SK-N-SH (cell line): ENCODE results near the gene TEX38. TPM values are rescaled to one million over a fixed set of nuclear protein-coding genes. Genes with fewer than 3 reads are reported as not detected.

Experiments
- CTCF ChIA-PET: fragments of 300-600, 350-600 bp; formaldehyde crosslinking; extraction: SDS; loops from one replicate; lab custom pipeline; 2021; lab: Yijun Ruan, JAX
- POLR2A ChIA-PET: fragments of 350-600 bp; sonication (Branson Sonifier 250); formaldehyde crosslinking; extraction: SDS; loops from one replicate; lab custom pipeline; 2020; ENCODE audit warnings: antibody characterized with exemption, inconsistent platforms; lab: Yijun Ruan, JAX
- DNase-seq: peaks from one replicate; pipeline ENCODE4 v3.0.0; 2012
- H2AFZ ChIP-seq: fragments of 200-600 bp; sonication (generic); 2 replicates; pipeline ENCODE4 v1.8.1; 2016; ENCODE audit warnings: antibody characterized with exemption, mild to moderate bottlenecking, low read depth
- H3F3A ChIP-seq: fragments of 200-600 bp; sonication (generic); replicated peaks from 2 replicates; pipeline ENCODE3; 2016; ENCODE audit warnings: antibody characterized with exemption, mild to moderate bottlenecking; ENCODE audit not compliant: insufficient read depth
- H3K27ac ChIP-seq, 2 experiments: fragments of 200-500 bp in 1 of 2; fragments of 200-600 bp in 1 of 2; sonication (Bioruptor generic) in 1 of 2; sonication (generic), shearing (Covaris generic) in 1 of 2; 2 replicates each; pipeline versions ENCODE4 v1.5.1 to v1.6.1; 2014 to 2016; ENCODE audit warnings: low read depth in 2 of 2, inconsistent platforms in 1 of 2, low read length in 1 of 2, mild to moderate bottlenecking in 1 of 2, mixed read lengths in 1 of 2
- H3K27me3 ChIP-seq: fragments of 200-600 bp; sonication (generic), shearing (Covaris generic); 2 replicates; pipeline ENCODE4 v1.6.1; 2016; ENCODE audit warnings: mixed run types; ENCODE audit not compliant: insufficient read depth
- H3K36me3 ChIP-seq, 2 experiments: fragments of 200-500 bp in 1 of 2; fragments of 200-600 bp in 1 of 2; sonication (Bioruptor generic) in 1 of 2; sonication (generic) in 1 of 2; replicated peaks in 1 of 2; 2 replicates each; pipeline versions ENCODE3 to v1.5.1; 2014 to 2016; ENCODE audit warnings: low read length in 1 of 2, mild to moderate bottlenecking in 1 of 2; ENCODE audit not compliant: insufficient read depth in 2 of 2, control insufficient read depth in 1 of 2
- H3K4me1 ChIP-seq, 2 experiments: fragments of 200-500 bp in 1 of 2; fragments of 200-600 bp in 1 of 2; sonication (Bioruptor generic) in 1 of 2; sonication (generic), shearing (Covaris generic) in 1 of 2; 2 replicates each; pipeline versions ENCODE4 v1.5.1 to v1.6.1; 2014 to 2016; ENCODE audit warnings: low read depth in 1 of 2, low read length in 1 of 2, mixed run types in 1 of 2; ENCODE audit not compliant: insufficient read depth in 2 of 2, control insufficient read depth in 1 of 2
- H3K4me2 ChIP-seq: fragments of 200-600 bp; sonication (generic), shearing (Covaris generic); 2 replicates; pipeline ENCODE4 v1.6.1; 2017; ENCODE audit warnings: mixed run types
- H3K4me3 ChIP-seq, 2 experiments: fragments of 200-500 bp in 1 of 2; fragments of 200-600 bp in 1 of 2; sonication (Bioruptor generic) in 1 of 2; sonication (generic), shearing (Covaris generic) in 1 of 2; 2 replicates each; pipeline versions ENCODE4 v1.5.1 to v1.8.1; 2014 to 2016; ENCODE audit warnings: low read depth in 2 of 2, inconsistent platforms in 1 of 2, low read length in 1 of 2, mild to moderate bottlenecking in 1 of 2, mixed read lengths in 1 of 2, moderate library complexity in 1 of 2
- H3K79me2 ChIP-seq: fragments of 200-600 bp; sonication (generic); 2 replicates; pipeline ENCODE4 v1.8.1; 2017; ENCODE audit warnings: mild to moderate bottlenecking; ENCODE audit not compliant: insufficient read depth
- H3K9ac ChIP-seq: fragments of 200-600 bp; sonication (generic); 2 replicates; pipeline ENCODE4 v1.6.1; 2017; ENCODE audit warnings: mixed run types
- H3K9me2 ChIP-seq: fragments of 200-600 bp; sonication (generic); 2 replicates; pipeline ENCODE4 v1.6.1; 2017; ENCODE audit warnings: mixed run types
- H3K9me3 ChIP-seq: fragments of 200-600 bp; sonication (generic); 2 replicates; pipeline ENCODE4 v1.6.1; 2017; ENCODE audit warnings: mixed run types, mild to moderate bottlenecking, moderate library complexity
- H4K20me1 ChIP-seq: fragments of 200-600 bp; sonication (generic); 2 replicates; pipeline ENCODE4 v1.6.1; 2017; ENCODE audit warnings: mild to moderate bottlenecking, mixed run types; ENCODE audit not compliant: insufficient read depth
- FOXJ3 ChIP-seq: sonication (generic); formaldehyde crosslinking; IDR thresholded peaks from 2 replicates; pipeline ENCODE4 v1.5.1; 2020; ENCODE audit warnings: mild to moderate bottlenecking, missing genetic modification reagents
- JUND ChIP-seq: IDR thresholded peaks from 2 replicates; pipeline ENCODE4 v1.4.0; 2012
- MEF2A ChIP-seq: IDR thresholded peaks from 2 replicates; pipeline ENCODE4 v1.4.0; 2012; ENCODE audit warnings: low read depth, borderline replicate concordance
- NFIC ChIP-seq: IDR thresholded peaks from 2 replicates; pipeline ENCODE4 v1.4.0; 2012; ENCODE audit warnings: borderline replicate concordance
- SIN3A ChIP-seq: IDR thresholded peaks from 2 replicates; pipeline ENCODE4 v1.6.1; 2012; ENCODE audit warnings: low read depth, mild to moderate bottlenecking, low read length, moderate library complexity, borderline replicate concordance
- TCF12 ChIP-seq: IDR thresholded peaks from 2 replicates; pipeline ENCODE4 v1.4.0; 2012
- YY1 ChIP-seq: IDR thresholded peaks from 2 replicates; pipeline ENCODE4 v1.4.0; 2012; ENCODE audit warnings: low read depth, mild to moderate bottlenecking
- WGBS: methylation state at CpG from one replicate; pipeline ENCODE4 v1.1.6; 2017; ENCODE audit warnings: low lambda C conversion rate; 5-methylcytosine and 5-hydroxymethylcytosine counted together
- polyA plus RNA-seq, 3 experiments: library from polyadenylated mRNA; depleted of rRNA; stranded (reverse); fragments of >200 nt; gene quantifications; 2 replicates each; pipeline ENCODE4 v1.2.3, GENCODE V29; 2012
- TF ChIP-seq, protein P1 (sequence below): IDR thresholded peaks from 2 replicates; pipeline ENCODE4; 2012
- TF ChIP-seq, protein P2 (sequence below): IDR thresholded peaks from 2 replicates; pipeline ENCODE4 v1.6.1; 2012; ENCODE audit warnings: mild to moderate bottlenecking, low read depth, low read length, moderate library complexity
- TF ChIP-seq, protein P3 (sequence below): IDR thresholded peaks from 2 replicates; pipeline ENCODE4 v1.4.0; 2012; ENCODE audit warnings: low read depth, borderline replicate concordance
- TF ChIP-seq, protein P4 (sequence below): fragments of 150-350 bp; IDR thresholded peaks from 2 replicates; pipeline ENCODE4 v1.6.1; 2017; ENCODE audit warnings: antibody characterized with exemption, low read length, low read depth, borderline replicate concordance

The TEX38 gene
- polyA plus RNA-seq, 1 of the 3 experiments (the other 2 are of a cell fraction) = 0.07 TPM

DNA sequence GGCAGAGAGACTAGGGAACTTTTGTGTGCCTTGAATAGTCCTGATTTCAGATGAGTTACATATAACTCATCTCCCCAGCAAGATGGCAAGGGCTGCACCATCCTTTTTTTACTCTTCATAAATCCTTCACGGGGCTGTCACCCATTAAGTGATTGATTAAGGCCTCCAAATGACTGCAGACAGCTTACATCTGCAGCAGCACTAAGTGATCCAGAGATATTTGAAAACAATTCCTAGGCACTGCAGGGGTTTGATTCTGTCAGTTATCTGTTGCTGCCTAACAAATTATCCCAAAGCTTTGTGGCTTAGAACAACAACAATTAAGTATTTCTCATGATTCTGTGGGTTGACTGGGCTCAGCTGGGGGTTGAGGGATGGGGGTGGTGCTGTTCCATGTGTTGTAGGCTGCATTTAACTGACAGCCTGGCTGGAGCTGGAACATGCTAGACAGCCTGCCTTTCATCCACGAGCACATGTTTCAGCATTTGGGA is 19.3 kb downstream of the TEX38 start:
- WGBS = 100% methylated on average over 1 of the region's 2 CpGs
- CTCF ChIA-PET = interaction anchor here (0.8 to 1.4 kb wide), 2 partner anchors 35 to 350 kb away, joined by 3 read pairs; no protein-coding TSS in a partner anchor
- DNase-seq = no peak

DNA sequence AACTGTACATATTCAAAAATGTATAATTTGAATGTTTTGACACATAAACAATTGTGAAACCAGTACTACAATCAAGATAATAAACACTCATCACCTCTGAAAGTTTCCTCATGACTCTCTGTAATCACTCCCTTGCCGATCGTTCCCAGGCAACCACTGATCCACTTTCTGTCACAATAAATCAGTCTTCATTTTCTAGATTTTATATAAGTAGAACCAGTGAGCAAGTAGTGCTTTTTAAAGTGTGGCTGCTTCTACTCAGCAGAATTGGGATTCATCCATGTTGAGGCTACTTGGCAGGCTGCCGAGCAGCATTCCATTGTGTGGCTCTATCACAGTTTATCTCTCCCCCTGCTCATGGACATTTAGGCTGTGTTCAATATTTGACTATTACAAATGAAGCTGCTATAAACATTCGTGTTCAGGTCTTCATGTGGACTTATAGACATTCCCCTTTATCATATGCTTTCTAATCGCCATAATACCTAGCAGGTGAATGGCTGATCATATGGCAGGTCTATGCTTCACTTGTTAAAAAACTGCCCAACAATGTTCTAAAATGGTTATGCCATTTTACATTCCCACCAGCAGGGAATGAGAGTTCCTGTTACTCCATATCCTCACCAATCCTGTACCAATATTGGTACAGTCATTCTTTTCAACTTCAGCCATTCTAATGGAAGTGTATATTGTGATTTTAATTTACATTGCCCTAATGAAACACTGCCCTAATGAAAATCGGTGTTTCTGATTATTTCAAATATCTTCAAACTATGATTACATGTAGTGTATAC is 20.5 kb downstream of the TEX38 start:
- Histone ChIP-seq H3K4me3 (no peak overlapping the region), H3K4me1 (peaks cover 2 to 40% of the 10 kb centered on the region in 2 experiments; a peak in 3 of 4 replicates), H3K27ac (0 out of 4 replicates have a peak overlapping the region, but pooled peaks of 1 of the 2 experiments have one; percentile 9), H3K36me3 (peaks cover 59 to 77% of the 10 kb centered on the region in 2 experiments), H3K9ac (no peak overlapping the region), H3K27me3 (no peaks in the 10 kb centered on the region), H2AFZ (no peak overlapping the region), H4K20me1 (peaks cover under 1% of the 10 kb centered on the region; the same call in 1 of the 2 replicates), H3F3A (peaks cover 4% of the 10 kb centered on the region), H3K79me2 (peaks cover 18% of the 10 kb centered on the region; the same call in 1 of the 2 replicates), H3K9me2 (no peaks in the 10 kb centered on the region), H3K9me3 (no peaks in the 10 kb centered on the region), H3K4me2 (no peak overlapping the region)
- ChIA-PET CTCF (no interaction called here), POLR2A (no interaction called here)
- no peak for DNase-seq
- 89% methylated on average over 6 of the region's 6 CpGs for WGBS
- TF ChIP-seq NFIC = peak; percentile 21; the same call in 1 of the 2 replicates
- no peak for TF ChIP-seq YY1
- TF ChIP-seq, protein P1, sequence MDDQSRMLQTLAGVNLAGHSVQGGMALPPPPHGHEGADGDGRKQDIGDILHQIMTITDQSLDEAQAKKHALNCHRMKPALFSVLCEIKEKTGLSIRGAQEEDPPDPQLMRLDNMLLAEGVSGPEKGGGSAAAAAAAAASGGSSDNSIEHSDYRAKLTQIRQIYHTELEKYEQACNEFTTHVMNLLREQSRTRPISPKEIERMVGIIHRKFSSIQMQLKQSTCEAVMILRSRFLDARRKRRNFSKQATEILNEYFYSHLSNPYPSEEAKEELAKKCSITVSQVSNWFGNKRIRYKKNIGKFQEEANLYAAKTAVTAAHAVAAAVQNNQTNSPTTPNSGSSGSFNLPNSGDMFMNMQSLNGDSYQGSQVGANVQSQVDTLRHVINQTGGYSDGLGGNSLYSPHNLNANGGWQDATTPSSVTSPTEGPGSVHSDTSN = peak; percentile 44; the same call in 1 of the 2 replicates
- TF ChIP-seq, protein P2, sequence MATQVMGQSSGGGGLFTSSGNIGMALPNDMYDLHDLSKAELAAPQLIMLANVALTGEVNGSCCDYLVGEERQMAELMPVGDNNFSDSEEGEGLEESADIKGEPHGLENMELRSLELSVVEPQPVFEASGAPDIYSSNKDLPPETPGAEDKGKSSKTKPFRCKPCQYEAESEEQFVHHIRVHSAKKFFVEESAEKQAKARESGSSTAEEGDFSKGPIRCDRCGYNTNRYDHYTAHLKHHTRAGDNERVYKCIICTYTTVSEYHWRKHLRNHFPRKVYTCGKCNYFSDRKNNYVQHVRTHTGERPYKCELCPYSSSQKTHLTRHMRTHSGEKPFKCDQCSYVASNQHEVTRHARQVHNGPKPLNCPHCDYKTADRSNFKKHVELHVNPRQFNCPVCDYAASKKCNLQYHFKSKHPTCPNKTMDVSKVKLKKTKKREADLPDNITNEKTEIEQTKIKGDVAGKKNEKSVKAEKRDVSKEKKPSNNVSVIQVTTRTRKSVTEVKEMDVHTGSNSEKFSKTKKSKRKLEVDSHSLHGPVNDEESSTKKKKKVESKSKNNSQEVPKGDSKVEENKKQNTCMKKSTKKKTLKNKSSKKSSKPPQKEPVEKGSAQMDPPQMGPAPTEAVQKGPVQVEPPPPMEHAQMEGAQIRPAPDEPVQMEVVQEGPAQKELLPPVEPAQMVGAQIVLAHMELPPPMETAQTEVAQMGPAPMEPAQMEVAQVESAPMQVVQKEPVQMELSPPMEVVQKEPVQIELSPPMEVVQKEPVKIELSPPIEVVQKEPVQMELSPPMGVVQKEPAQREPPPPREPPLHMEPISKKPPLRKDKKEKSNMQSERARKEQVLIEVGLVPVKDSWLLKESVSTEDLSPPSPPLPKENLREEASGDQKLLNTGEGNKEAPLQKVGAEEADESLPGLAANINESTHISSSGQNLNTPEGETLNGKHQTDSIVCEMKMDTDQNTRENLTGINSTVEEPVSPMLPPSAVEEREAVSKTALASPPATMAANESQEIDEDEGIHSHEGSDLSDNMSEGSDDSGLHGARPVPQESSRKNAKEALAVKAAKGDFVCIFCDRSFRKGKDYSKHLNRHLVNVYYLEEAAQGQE = no peak
- TF ChIP-seq MEF2A = no peak
- TF ChIP-seq FOXJ3 (CRISPR knock-in tag) = no peak
- TF ChIP-seq, protein P3, sequence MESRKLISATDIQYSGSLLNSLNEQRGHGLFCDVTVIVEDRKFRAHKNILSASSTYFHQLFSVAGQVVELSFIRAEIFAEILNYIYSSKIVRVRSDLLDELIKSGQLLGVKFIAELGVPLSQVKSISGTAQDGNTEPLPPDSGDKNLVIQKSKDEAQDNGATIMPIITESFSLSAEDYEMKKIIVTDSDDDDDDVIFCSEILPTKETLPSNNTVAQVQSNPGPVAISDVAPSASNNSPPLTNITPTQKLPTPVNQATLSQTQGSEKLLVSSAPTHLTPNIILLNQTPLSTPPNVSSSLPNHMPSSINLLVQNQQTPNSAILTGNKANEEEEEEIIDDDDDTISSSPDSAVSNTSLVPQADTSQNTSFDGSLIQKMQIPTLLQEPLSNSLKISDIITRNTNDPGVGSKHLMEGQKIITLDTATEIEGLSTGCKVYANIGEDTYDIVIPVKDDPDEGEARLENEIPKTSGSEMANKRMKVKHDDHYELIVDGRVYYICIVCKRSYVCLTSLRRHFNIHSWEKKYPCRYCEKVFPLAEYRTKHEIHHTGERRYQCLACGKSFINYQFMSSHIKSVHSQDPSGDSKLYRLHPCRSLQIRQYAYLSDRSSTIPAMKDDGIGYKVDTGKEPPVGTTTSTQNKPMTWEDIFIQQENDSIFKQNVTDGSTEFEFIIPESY = no peak
- no peak for TF ChIP-seq SIN3A
- TF ChIP-seq, protein P4, sequence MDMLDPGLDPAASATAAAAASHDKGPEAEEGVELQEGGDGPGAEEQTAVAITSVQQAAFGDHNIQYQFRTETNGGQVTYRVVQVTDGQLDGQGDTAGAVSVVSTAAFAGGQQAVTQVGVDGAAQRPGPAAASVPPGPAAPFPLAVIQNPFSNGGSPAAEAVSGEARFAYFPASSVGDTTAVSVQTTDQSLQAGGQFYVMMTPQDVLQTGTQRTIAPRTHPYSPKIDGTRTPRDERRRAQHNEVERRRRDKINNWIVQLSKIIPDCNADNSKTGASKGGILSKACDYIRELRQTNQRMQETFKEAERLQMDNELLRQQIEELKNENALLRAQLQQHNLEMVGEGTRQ = no peak
- TF ChIP-seq TCF12 = no peak

More for the DNA sequence above, 19.3 kb downstream of the TEX38 start:
- Histone ChIP-seq H3K79me2 (peaks cover 18% of the 10 kb centered on the region; the same call in 1 of the 2 replicates), H3K4me3 (no peak overlapping the region), H4K20me1 (peaks cover 9% of the 10 kb centered on the region; the same call in 1 of the 2 replicates), H3K27ac (no peak overlapping the region), H3K27me3 (no peaks in the 10 kb centered on the region), H3K36me3 (peaks cover 65 to 79% of the 10 kb centered on the region in 2 experiments), H2AFZ (no peak overlapping the region), H3K9me3 (no peaks in the 10 kb centered on the region), H3K4me2 (no peak overlapping the region), H3K4me1 (peaks cover 2 to 52% of the 10 kb centered on the region in 2 experiments), H3K9ac (no peak overlapping the region), H3K9me2 (no peaks in the 10 kb centered on the region), H3F3A (peaks cover 4% of the 10 kb centered on the region)
- TF ChIP-seq TCF12 (0 out of 2 replicates have a peak, but pooled peaks have one; percentile 6), JUND (no peak)
- TF ChIP-seq, protein P1 = peak; percentile 69
- POLR2A ChIA-PET = no interaction called here
